LNCaP clone FGC (cell line): ENCODE results near the gene PTPN9.
A peak's percentile ranks its signal among the peaks of the same experiment; 100 is the strongest.
"Not testable (repeated sequence)": the region's sequence is repeated elsewhere in the genome, so short reads cannot be mapped to it uniquely, and the experiment has no call there.

Source experiments
- DNase-seq: peaks from one replicate; pipeline ENCODE4 v3.0.0-alpha.2; 2011; ENCODE audit warnings: low read depth
- H3K4me3 ChIP-seq: 2 replicates; pipeline ENCODE4 v1.5.1; 2011; ENCODE audit warnings: mild to moderate bottlenecking, low read depth, low read length, control low read depth
- CTCF ChIP-seq: IDR thresholded peaks from 2 replicates; pipeline ENCODE4 v1.5.1; 2012; ENCODE audit warnings: mild to moderate bottlenecking; ENCODE audit not compliant: control insufficient read depth, insufficient read depth; ENCODE audit errors: extremely low read depth

Gene PTPN9

GRCh38 chr15:75479670-75480069 is 99.4 kb downstream of the PTPN9 start:
- H3K4me3 ChIP-seq: no peak overlapping the region
- DNase-seq: peak; percentile 38
- TF ChIP-seq CTCF: no peak

- DNase-seq, H3K4me3 ChIP-seq: not testable (repeated sequence)
Measured at GRCh38 chr15:75477094-75477493, 102.0 kb downstream of the PTPN9 start.

GRCh38 chr15:75468913-75469598 is 110.1 kb downstream of the PTPN9 start:
- no peak for DNase-seq
- no peak for TF ChIP-seq CTCF
- no peak overlapping the region for H3K4me3 ChIP-seq

- no peak overlapping the region for H3K4me3 ChIP-seq
- DNase-seq: no peak
- TF ChIP-seq CTCF: no peak
Measured at GRCh38 chr15:75460646-75461045, 118.5 kb downstream of the PTPN9 start.

GRCh38 chr15:75459581-75459980 is 119.5 kb downstream of the PTPN9 start:
- H3K4me3 ChIP-seq: no peak overlapping the region
- DNase-seq: no peak
- TF ChIP-seq CTCF: no peak

GRCh38 chr15:75456710-75457109 is 122.4 kb downstream of the PTPN9 start:
- no peak for DNase-seq
- TF ChIP-seq CTCF: no peak

GRCh38 chr15:75455982-75456531 is 123.1 kb downstream of the PTPN9 start:
- no peak for DNase-seq
- TF ChIP-seq CTCF: no peak

More at GRCh38 chr15:75456710-75457109, 122.4 kb downstream of the PTPN9 start:
- H3K4me3 ChIP-seq: peak overlapping the region; percentile 93

More at GRCh38 chr15:75455982-75456531, 123.1 kb downstream of the PTPN9 start:
- peak overlapping the region; percentile 93 for H3K4me3 ChIP-seq
